Spinal cord (tissue), 10 donors: Measurements from ENCODE around the gene EXOC3. TPM values are rescaled to one million over a fixed set of nuclear protein-coding genes. Genes with fewer than 3 reads are reported as not detected.
"Not testable (repeated sequence)": the region's sequence is repeated elsewhere in the genome, so short reads cannot be mapped to it uniquely, and the experiment has no call there.

Source experiments
- DNase-seq, 6 donors: peaks; one replicate each; pipeline versions ENCODE4 v3.0.0 to v3.0.0-alpha.2; 2013 to 2015; ENCODE audit warnings: low spot score in 6 of 6, low read depth in 4 of 6
- H3K27ac ChIP-seq: one replicate; pipeline ENCODE4 v1.5.1; 2013; ENCODE audit warnings: low read depth, low read length, control low read depth
- H3K27me3 ChIP-seq: one replicate; pipeline ENCODE4 v1.6.1; 2013; ENCODE audit warnings: low read length; ENCODE audit not compliant: control insufficient read depth, insufficient read depth
- H3K36me3 ChIP-seq: one replicate; pipeline ENCODE4 v1.6.1; 2013; ENCODE audit warnings: low read length; ENCODE audit not compliant: control insufficient read depth, insufficient read depth
- H3K4me1 ChIP-seq: one replicate; pipeline ENCODE4 v1.6.1; 2013; ENCODE audit warnings: low read length; ENCODE audit not compliant: control insufficient read depth, insufficient read depth
- H3K4me3 ChIP-seq: one replicate; pipeline ENCODE4 v1.5.1; 2013; ENCODE audit warnings: low read depth, low read length, control low read depth
- H3K9me3 ChIP-seq: one replicate; pipeline ENCODE4 v1.6.1; 2013; ENCODE audit warnings: low read length; ENCODE audit not compliant: control insufficient read depth, insufficient read depth
- WGBS: methylation state at CpG from one replicate; pipeline ENCODE4 v1.1.5; 2013; ENCODE audit warnings: missing lambda C conversion rate; ENCODE audit not compliant: insufficient coverage; 5-methylcytosine and 5-hydroxymethylcytosine counted together
- long read RNA-seq, 4 donors: transcript quantifications; one replicate each; lab custom pipeline, GENCODE V29; 2026
- polyA plus RNA-seq, 2 donors: library from polyadenylated mRNA; unstranded; fragments of 120-200 nt; gene quantifications; one replicate each; pipeline ENCODE4 v1.2.1, GENCODE V29; 2013; ENCODE audit not compliant: insufficient read length in 2 of 2
- total RNA-seq, 2 donors: library from RNA; depleted of rRNA in 1 of 2; stranded (reverse); fragments of 120-200 nt in 1 of 2; fragments of >200 nt in 1 of 2; gene quantifications; one replicate each; pipeline versions ENCODE4 v1.2.3 to v1.2.4, GENCODE V29; 2013 to 2014
- donor health status: healthy.

The EXOC3 gene
- total RNA-seq (10 to 100 TPM; 29.7 to 44.2 TPM), polyA plus RNA-seq (10 to 100 TPM; 61.8 to 68.6 TPM)
- long read RNA-seq, donor 1, partial matches to known transcripts, result 8 of 15 reads
- long read RNA-seq, donor 1, other reads (novel, unspliced or antisense), result 0 of 15 reads
- long read RNA-seq, donor 2, partial matches to known transcripts, result 0 of 2 reads
- long read RNA-seq, donor 2, other reads (novel, unspliced or antisense), result 0 of 2 reads
- long read RNA-seq, donor 3, partial matches to known transcripts, result 0 of 1 reads
- long read RNA-seq, donor 3, other reads (novel, unspliced or antisense), result 0 of 1 reads
- long read RNA-seq, donor 4, partial matches to known transcripts, result 13 of 13 reads
- long read RNA-seq, donor 4, other reads (novel, unspliced or antisense), result 0 of 13 reads

DNA sequence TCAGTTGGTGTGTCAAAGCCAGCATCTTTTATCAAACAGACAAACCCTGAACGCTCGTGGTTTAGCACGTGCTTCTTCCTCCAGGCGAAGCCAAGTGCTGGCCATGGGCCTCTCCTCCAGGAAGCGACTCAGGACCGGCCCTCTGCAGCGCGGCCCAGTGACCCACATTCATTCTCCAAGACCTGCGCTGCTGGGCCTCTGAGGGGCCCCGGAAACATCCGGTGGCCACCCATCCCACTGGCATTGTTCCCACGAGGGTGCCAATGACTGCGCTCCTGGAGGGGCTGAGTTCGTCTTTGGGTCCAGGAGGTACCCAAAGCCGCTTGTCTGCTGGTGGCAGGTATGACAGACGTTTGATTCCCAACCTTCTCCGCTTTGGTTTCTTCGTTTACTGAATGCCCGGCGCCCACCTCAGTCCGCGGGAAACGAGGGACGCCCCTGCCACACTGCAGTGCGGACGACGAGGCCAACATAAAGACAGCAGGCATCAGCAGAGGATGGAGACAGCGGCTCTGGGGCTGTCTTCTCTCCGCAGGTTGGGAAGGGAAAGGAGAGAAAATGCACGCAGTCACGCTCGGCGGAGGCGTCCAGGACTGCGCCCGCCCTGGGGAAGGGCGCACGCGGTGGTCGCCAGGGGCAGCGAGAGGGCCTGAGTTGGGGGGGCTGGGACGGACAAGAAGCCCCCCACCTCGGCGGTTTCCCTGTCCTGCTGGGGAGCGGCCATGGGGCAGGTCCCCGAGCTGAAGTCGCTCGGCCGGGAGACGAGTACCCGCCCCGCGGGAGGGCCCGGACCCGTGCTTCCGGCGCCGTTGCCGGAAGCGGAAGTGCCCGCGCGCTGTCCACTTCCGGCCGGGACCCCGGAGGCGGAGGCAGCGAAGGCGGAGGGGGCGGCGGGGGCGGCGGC is at the start of gene EXOC3:
Gene EXOC3, plus strand, starts transcription at position 842 of the 904 bp plus-strand sequence. CDS start 3,030 bp downstream, outside the sequence.
- Histone ChIP-seq H3K27ac (peak within 1 kb of the TSS; percentile 7), H3K4me3 (peak within 1 kb of the TSS; percentile 87), H3K9me3 (no peaks in the 10 kb centered on the region), H3K4me1 (peaks cover 32% of the 10 kb centered on the region), H3K27me3 (no peaks in the 10 kb centered on the region), H3K36me3 (peaks cover 30% of the 10 kb centered on the region)
- WGBS, result 5% methylated on average over 72 of the region's 73 CpGs
- peak; percentile 46 to 91 (median 64) for DNase-seq

DNA sequence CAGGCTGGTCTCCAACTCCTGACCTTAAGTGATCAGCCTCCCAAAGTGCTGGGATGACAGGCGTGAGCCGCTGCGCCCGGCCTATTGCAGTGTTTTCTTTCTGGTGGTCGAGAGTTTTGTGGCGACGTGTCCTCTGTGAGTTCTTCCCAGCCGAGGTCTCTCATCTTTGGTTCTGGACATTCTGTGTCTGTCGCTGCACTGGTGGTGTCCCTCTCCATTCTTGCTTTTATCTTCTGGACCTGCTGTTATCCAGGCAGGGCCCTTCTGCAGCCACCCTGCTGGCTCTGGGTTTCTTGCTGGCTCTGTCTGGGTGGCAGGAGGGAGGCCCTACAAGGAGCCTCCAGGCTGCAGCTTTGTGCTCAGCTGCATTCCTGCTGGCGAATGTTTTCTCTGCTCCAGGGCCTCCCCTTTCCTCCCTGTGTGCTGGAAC is 49.1 kb upstream of the EXOC3 start:
- no peak overlapping the region for H3K27ac ChIP-seq
- no peaks in the 10 kb centered on the region for H3K9me3 ChIP-seq
- H3K4me1 ChIP-seq, result peaks cover 23% of the 10 kb centered on the region
- no peak for DNase-seq
- 92% methylated on average over 9 of the region's 10 CpGs for WGBS
- no peak overlapping the region for H3K4me3 ChIP-seq
- peaks cover 10% of the 10 kb centered on the region for H3K36me3 ChIP-seq
- no peaks in the 10 kb centered on the region for H3K27me3 ChIP-seq

DNA sequence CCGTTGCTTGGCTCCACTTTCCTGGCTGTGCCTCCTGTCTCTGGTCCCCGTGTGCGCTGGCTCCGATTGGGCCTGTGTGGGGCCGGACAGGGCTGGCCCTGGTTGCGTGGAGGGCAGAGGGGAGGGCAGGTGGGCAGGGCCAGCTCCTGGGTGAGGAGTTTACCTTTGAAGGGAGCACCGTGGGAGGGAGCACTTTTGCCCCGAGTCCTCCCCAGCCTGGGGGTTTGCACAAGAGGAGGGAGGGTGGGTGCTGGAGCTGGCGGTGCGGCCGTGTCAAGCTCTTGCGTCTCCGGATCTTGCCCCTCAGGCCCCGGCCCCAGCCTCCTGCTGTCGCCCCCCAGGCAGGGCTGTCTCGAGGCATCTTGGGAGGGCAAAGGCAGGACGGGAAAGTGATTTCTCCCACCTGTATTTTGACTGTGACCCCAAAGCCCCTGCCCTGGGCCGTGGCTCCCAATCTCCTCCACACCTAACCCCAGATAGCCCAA is 48.3 kb upstream of the EXOC3 start:
- H3K36me3 ChIP-seq, result peaks cover 12% of the 10 kb centered on the region
- no peaks in the 10 kb centered on the region for H3K9me3 ChIP-seq
- 76% methylated on average over 17 of the region's 18 CpGs for WGBS
- H3K4me1 ChIP-seq, result peaks cover 31% of the 10 kb centered on the region
- H3K27ac ChIP-seq, result no peak overlapping the region
- no peak for DNase-seq
- no peaks in the 10 kb centered on the region for H3K27me3 ChIP-seq
- H3K4me3 ChIP-seq, result no peak overlapping the region

DNA sequence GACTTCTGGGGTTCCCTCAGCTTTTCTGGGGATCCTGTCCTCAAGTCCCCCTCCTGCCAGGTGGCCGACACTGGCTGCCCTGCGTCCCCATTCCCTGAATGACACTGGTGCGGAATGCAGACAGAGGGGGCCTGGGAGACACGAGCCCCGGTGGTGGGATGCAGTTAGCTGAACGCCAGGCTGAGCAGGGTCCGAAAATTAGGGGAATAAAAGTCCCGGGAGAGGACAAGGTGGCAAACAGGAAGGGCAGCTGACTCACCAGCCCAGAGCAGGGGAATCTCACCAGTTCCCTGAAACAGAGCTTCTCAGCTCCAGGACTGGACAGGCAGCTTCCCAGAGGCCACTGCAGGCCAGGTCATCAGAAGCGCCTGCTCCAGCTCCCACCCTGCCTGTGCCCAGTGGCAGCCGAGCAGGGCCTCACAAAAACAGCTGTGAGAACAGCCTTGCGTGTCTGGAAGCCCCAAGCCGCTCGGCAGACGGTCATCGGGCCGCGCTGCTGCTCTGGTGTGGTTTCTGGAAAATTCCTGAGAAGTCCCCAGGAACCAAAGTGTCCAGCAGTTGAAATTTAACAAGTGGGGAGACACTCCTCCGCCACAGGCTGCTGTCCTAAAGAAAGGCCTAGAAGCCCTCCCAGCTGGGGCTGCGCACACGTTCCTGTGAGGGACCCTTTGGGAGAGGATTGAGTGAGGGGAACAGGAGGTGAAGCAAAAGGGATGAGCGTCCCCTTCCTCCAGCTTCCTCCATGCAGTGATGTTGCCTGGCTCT is 47.6 kb upstream of the EXOC3 start:
- no peak overlapping the region for H3K4me3 ChIP-seq
- DNase-seq, result no peak

DNA sequence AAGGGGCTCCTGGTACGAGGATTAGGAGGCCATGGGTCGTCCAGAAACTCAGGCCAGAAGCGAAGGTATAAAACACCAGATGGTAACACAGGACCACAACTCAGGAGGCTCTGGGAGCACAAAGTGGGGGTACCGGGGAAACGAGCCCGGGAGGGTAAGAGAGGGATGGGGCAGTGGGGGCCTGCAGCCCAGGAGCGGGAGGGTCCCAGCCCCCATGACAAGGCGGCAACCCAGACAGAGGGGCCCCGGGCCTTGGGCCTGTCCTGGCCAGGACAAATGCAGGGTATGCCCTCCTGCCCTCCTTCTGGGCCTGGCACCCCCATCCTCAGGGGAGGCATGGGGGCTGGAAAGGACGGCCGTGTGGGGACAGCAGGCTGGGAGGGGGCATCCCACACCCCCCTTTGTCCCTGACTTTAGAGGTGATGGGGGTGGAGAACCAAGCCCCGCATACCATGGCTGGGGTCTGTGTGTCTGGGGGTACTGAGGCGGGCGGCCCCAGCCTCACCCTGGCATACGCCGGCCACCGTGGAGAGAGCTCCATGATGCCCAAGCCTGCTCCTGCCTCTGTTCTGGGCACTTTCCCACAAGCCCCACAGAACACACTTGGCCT is 47.0 kb upstream of the EXOC3 start:
- peaks cover 1% of the 10 kb centered on the region for H3K27me3 ChIP-seq
- no peaks in the 10 kb centered on the region for H3K9me3 ChIP-seq
- DNase-seq, result no peak
- no peak overlapping the region for H3K27ac ChIP-seq
- 94% methylated on average over 13 of the region's 17 CpGs for WGBS
- H3K36me3 ChIP-seq, result peaks cover 15% of the 10 kb centered on the region
- no peak overlapping the region for H3K4me3 ChIP-seq
- peaks cover 36% of the 10 kb centered on the region for H3K4me1 ChIP-seq

More for the DNA sequence above, 47.6 kb upstream of the EXOC3 start:
- H3K4me1 ChIP-seq, result peaks cover 37% of the 10 kb centered on the region
- no peak overlapping the region for H3K27ac ChIP-seq
- no peaks in the 10 kb centered on the region for H3K9me3 ChIP-seq
- peaks cover 12% of the 10 kb centered on the region for H3K36me3 ChIP-seq
- 79% methylated on average over 18 of the region's 21 CpGs for WGBS
- no peaks in the 10 kb centered on the region for H3K27me3 ChIP-seq

DNA sequence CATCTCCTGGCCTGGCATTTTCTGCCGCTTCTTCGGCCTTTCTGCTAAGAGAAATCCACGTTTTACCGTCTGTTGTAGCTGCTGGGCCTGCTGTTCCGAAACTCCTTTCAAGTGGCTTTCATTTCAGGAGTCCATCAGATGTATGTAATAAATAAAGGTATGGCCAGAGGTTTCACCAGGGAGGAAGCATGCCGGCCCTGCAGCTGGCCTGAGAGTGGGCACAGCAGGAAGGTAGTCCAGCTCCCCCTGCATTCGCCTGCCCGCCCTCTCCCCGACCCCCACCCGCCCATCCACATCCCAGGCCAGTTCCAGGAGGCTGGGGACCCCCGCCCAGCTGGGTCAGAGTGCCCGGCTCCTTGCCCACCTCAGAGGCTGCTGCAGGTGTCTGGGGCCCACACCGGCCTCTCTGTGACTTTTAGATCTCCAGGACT is 46.4 kb upstream of the EXOC3 start:
- peaks cover 2% of the 10 kb centered on the region for H3K27me3 ChIP-seq
- H3K4me1 ChIP-seq, result peaks cover 37% of the 10 kb centered on the region
- no peak overlapping the region for H3K4me3 ChIP-seq
- H3K36me3 ChIP-seq, result peaks cover 17% of the 10 kb centered on the region
- DNase-seq, result no peak
- no peaks in the 10 kb centered on the region for H3K9me3 ChIP-seq
- 93% methylated on average over 10 of the region's 13 CpGs for WGBS
- no peak overlapping the region for H3K27ac ChIP-seq

DNA sequence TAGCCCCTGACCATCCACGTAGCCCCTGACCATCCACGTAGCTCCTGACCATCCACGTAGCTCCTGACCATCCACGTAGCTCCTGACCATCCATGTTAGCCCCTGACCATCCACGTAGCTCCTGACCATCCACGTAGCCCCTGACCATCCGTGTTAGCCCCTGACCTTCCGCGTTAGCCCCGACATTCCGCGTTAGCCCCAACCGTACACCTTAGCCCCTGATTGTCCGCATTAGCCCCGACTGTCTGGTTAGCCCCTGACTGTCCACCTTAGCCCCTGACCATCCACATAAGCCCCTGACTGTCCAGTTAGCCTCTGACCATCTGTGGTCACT is 44.9 kb upstream of the EXOC3 start:
- peaks cover 31% of the 10 kb centered on the region for H3K4me1 ChIP-seq
- 98% methylated on average over 15 of the region's 15 CpGs for WGBS
- DNase-seq, result not testable (repeated sequence)

DNA sequence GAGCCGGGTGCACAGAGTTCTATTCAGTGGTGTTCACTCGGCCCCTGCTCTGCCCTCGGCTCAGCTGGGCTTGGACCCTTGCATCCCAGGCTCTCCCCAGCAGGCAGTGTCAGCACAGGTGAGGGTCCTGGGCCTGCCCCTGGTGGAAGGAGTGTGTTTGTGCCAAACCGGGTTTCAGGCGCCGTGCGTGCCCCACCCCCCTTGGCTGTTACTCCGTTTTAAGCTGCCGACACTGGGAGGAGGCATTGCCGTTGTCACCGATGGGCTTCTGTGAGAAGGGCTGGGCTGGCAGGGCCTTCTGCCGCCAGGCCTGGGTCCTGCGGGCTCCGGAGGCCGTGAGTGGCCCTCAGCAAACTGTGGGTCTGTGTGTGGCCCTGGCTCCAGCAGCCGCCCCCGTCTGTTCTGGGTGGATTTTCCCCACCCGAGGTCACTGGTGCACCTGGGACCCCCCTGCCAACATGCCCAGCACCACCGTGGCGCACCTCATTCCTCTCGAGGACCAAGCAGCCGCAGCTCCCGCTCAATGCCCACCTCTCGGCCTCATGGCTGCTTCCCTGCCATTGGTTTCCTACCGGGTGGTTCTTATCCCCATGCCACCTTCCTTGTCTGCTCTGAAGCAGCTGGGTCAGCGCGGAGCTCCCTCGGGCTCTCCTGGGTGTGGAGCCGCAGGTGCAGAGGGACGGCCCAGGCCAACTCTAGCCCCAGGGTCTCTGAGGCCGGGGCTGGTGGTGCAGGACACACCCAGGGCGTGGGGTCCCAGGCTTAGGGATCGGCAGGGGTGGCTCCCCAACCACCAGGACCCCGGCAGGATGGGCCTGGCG is 44.3 kb upstream of the EXOC3 start:
- peaks cover 17% of the 10 kb centered on the region for H3K36me3 ChIP-seq
- H3K27ac ChIP-seq, result peak overlapping the region; percentile 73
- H3K4me3 ChIP-seq, result no peak overlapping the region
- peaks cover 2% of the 10 kb centered on the region for H3K27me3 ChIP-seq
- H3K9me3 ChIP-seq, result no peaks in the 10 kb centered on the region
- DNase-seq, result no peak
- H3K4me1 ChIP-seq, result peaks cover 28% of the 10 kb centered on the region
- WGBS, result 86% methylated on average over 35 of the region's 35 CpGs

More for the DNA sequence above, 44.9 kb upstream of the EXOC3 start:
- H3K36me3 ChIP-seq, result peaks cover 17% of the 10 kb centered on the region
- not testable (repeated sequence) for H3K27ac ChIP-seq, H3K9me3 ChIP-seq, H3K27me3 ChIP-seq, H3K4me3 ChIP-seq
